IPS DF 6.9 (cell line): ENCODE data around the gene ARF6.

Experiments used
- DNase-seq: peaks from one replicate; pipeline ENCODE4 v3.0.0-alpha.2; 2013; ENCODE audit warnings: low read depth, low spot score
- H3K27ac ChIP-seq: one replicate; pipeline ENCODE4 v1.5.1; 2013; ENCODE audit warnings: low read length, control low read depth
- H3K27me3 ChIP-seq: 2 replicates; pipeline ENCODE4 v1.6.1; 2013; ENCODE audit warnings: mild to moderate bottlenecking, low read length; ENCODE audit not compliant: control insufficient read depth, insufficient read depth
- H3K36me3 ChIP-seq: 2 replicates; pipeline ENCODE4 v1.6.1; 2013; ENCODE audit warnings: low read length; ENCODE audit not compliant: control insufficient read depth, insufficient read depth
- H3K4me1 ChIP-seq: 2 replicates; pipeline ENCODE4 v1.6.1; 2013; ENCODE audit warnings: low read length; ENCODE audit not compliant: control insufficient read depth, insufficient read depth
- H3K4me3 ChIP-seq: 2 replicates; pipeline ENCODE4 v1.5.1; 2013; ENCODE audit warnings: mild to moderate bottlenecking, low read length
- H3K9me3 ChIP-seq: 2 replicates; pipeline ENCODE4 v1.6.1; 2013; ENCODE audit warnings: low read length, inconsistent platforms; ENCODE audit not compliant: control insufficient read depth, insufficient read depth
- WGBS: extraction: QIAGEN DNeasy Blood & Tissue Kit; methylation state at CpG from one replicate; pipeline ENCODE4 v1.1.7; 2013; ENCODE audit warnings: mixed read lengths, missing lambda C conversion rate; ENCODE audit not compliant: insufficient read length, insufficient coverage; 5-methylcytosine and 5-hydroxymethylcytosine counted together

The ARF6 gene

DNA sequence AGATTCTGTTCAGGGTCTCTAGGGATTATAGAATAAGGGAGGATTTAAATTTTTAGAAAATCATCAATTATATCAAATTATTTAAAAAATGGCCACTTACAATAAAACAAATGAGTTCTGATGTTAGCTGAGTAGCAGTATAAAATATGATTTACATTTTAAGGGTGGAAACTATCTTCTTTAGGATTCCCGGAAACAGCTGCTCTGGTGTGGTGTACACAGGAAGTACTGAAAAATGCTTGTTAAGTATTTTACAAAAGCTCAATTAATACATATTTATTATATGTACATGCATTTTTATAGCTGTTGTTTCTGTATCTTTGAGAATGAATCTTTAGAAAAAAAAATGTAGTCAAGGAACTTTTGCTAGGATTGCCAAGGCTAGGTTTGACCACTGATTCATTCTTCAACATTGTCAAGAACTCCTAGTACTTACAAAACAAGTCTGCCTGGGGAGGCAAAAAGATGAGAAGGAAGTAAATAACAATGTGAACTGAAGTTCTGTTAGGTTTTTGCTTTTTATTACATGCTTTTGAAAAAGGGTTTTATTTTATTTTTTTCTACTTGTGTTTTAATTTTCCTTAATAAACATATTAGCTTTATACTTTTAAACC, 48.0 kb downstream of the ARF6 start:
- H3K9me3 ChIP-seq: no peaks in the 10 kb centered on the region
- H3K27me3 ChIP-seq: no peaks in the 10 kb centered on the region
- H3K27ac ChIP-seq: no peak overlapping the region
- no peak for DNase-seq
- no CpG with 5 or more reads among the region's 1 CpG for WGBS
- no peaks in the 10 kb centered on the region for H3K36me3 ChIP-seq
- H3K4me1 ChIP-seq: no peaks in the 10 kb centered on the region
- no peak overlapping the region for H3K4me3 ChIP-seq

GRCh38 chr14:49942090-49942489, 49.2 kb downstream of the ARF6 start:
- H3K36me3 ChIP-seq: no peaks in the 10 kb centered on the region
- WGBS: no CpG with 5 or more reads among the region's 2 CpGs
- no peak for DNase-seq
- no peaks in the 10 kb centered on the region for H3K9me3 ChIP-seq
- H3K27ac ChIP-seq: no peak overlapping the region
- H3K4me1 ChIP-seq: no peaks in the 10 kb centered on the region
- H3K4me3 ChIP-seq: no peak overlapping the region
- no peaks in the 10 kb centered on the region for H3K27me3 ChIP-seq

- no peaks in the 10 kb centered on the region for H3K9me3 ChIP-seq
- H3K4me1 ChIP-seq: no peaks in the 10 kb centered on the region
- H3K4me3 ChIP-seq: no peak overlapping the region
- no peak overlapping the region for H3K27ac ChIP-seq
- H3K27me3 ChIP-seq: no peaks in the 10 kb centered on the region
- no CpG with 5 or more reads among the region's 1 CpG for WGBS
- no peak for DNase-seq
- H3K36me3 ChIP-seq: no peaks in the 10 kb centered on the region
Measured at GRCh38 chr14:49944501-49944900, 51.6 kb downstream of the ARF6 start.

GRCh38 chr14:49945448-49946319, 52.8 kb downstream of the ARF6 start:
- no peaks in the 10 kb centered on the region for H3K36me3 ChIP-seq
- WGBS: no CpG with 5 or more reads among the region's 8 CpGs

More at GRCh38 chr14:49945448-49946319, 52.8 kb downstream of the ARF6 start:
- H3K9me3 ChIP-seq: no peaks in the 10 kb centered on the region
- no peak for DNase-seq
- H3K4me1 ChIP-seq: no peaks in the 10 kb centered on the region
- H3K27me3 ChIP-seq: no peaks in the 10 kb centered on the region
- no peak overlapping the region for H3K27ac ChIP-seq
- no peak overlapping the region for H3K4me3 ChIP-seq
